Measurements from ENCODE around the gene MBD1. TPM values are rescaled to one million over a fixed set of nuclear protein-coding genes. Genes with fewer than 3 reads are reported as not detected.

MBD1 gene
- polyA plus RNA-seq, 1 of the 3 experiments (the other 2 are of a cell fraction): 72.3 TPM

DNA sequence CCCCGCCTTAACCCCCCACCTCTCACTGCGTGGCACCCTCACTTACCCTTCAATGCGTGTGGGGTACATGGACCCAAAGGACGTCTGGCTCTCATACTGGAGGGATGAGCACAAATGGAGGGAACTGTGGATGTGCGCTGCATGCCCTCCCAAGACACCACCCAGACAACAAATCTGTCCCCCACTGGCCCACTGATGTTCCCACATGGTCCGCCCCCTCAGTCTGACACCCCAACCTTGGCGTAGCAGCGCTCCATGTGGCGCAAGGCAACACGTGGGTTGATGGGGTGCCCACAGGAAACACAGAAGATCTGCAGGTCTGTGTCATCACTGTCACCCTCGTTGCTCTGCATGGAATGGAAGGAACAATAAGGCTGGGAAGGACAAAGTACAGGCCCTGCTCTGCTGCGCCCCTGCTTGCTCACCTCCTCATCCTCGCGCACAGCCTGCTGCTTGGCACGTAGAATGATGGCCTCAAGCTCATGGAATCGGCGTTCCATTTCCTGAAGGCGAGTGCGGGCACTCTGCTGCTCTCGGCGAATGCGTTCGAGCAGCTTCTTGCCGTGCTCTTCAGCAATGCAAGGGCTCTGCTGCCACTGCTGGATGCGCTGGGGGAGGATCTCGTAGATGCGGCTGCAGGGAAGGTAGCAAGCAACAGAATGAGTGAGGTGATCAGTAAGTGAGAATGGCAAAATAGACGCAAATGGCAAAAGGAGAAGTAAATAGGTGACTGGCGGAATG, 2.3 kb upstream of the MBD1 start:
- H3K9me3 ChIP-seq: no peaks in the 10 kb centered on the region
- peaks cover 4% of the 10 kb centered on the region for H3F3A ChIP-seq (replicated peaks; ENCODE audit: insufficient read depth)
- H4K20me1 ChIP-seq (ENCODE audit: insufficient read depth): 0 out of 2 replicates have a peak, but pooled peaks cover 6% of the 10 kb centered on the region
- no peak overlapping the region for H3K4me3 ChIP-seq (ENCODE audit: low read depth in 2 of 2, low read length in 1 of 2)
- no peak overlapping the region for H2AFZ ChIP-seq (ENCODE audit: low read depth)
- H3K9me2 ChIP-seq: no peaks in the 10 kb centered on the region
- peaks cover 21 to 52% of the 10 kb centered on the region in 2 experiments for H3K36me3 ChIP-seq (replicated peaks in 1 of 2; ENCODE audit: control insufficient read depth in 1 of 2, insufficient read depth in 2 of 2, low read length in 1 of 2)
- no peak for DNase-seq
- ChIA-PET POLR2A (no interaction called here), CTCF (interaction anchor here (4.6 kb wide), 1 partner anchor 73 kb away, joined by 23 read pairs; no protein-coding TSS in a partner anchor)
- TF ChIP-seq RAD21 (IDR thresholded peaks at IDR 0.05; ENCODE audit: low read length) (no peak), FOXM1 (IDR thresholded peaks at IDR 0.05; ENCODE audit: low read depth) (no peak), FOSL2 (IDR thresholded peaks at IDR 0.05; ENCODE audit: borderline replicate concordance, low read depth) (no peak), RXRA (IDR thresholded peaks at IDR 0.05; ENCODE audit: borderline replicate concordance, low read depth) (no peak), NRF1 (IDR thresholded peaks at IDR 0.05; ENCODE audit: low read depth, low read length) (no peak), TAF1 (IDR thresholded peaks at IDR 0.05; ENCODE audit: borderline replicate concordance, low read depth, low read length) (no peak), TEAD4 (IDR thresholded peaks at IDR 0.05; ENCODE audit: borderline replicate concordance, insufficient read depth) (no peak), SMC3 (IDR thresholded peaks at IDR 0.05; ENCODE audit: low read depth, low read length) (no peak), YY1 (IDR thresholded peaks at IDR 0.05; ENCODE audit: low read depth) (no peak), JUND (IDR thresholded peaks at IDR 0.05) (no peak), POLR2AphosphoS5 (IDR thresholded peaks at IDR 0.05; ENCODE audit: low read depth, low read length) (no peak), MXI1 (IDR thresholded peaks at IDR 0.05; ENCODE audit: low read depth, low read length) (no peak)
- TF ChIP-seq, protein P1, sequence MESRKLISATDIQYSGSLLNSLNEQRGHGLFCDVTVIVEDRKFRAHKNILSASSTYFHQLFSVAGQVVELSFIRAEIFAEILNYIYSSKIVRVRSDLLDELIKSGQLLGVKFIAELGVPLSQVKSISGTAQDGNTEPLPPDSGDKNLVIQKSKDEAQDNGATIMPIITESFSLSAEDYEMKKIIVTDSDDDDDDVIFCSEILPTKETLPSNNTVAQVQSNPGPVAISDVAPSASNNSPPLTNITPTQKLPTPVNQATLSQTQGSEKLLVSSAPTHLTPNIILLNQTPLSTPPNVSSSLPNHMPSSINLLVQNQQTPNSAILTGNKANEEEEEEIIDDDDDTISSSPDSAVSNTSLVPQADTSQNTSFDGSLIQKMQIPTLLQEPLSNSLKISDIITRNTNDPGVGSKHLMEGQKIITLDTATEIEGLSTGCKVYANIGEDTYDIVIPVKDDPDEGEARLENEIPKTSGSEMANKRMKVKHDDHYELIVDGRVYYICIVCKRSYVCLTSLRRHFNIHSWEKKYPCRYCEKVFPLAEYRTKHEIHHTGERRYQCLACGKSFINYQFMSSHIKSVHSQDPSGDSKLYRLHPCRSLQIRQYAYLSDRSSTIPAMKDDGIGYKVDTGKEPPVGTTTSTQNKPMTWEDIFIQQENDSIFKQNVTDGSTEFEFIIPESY (IDR thresholded peaks at IDR 0.05; ENCODE audit: borderline replicate concordance, low read depth): no peak
- TF ChIP-seq, protein P2, sequence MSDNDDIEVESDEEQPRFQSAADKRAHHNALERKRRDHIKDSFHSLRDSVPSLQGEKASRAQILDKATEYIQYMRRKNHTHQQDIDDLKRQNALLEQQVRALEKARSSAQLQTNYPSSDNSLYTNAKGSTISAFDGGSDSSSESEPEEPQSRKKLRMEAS (IDR thresholded peaks at IDR 0.05; ENCODE audit: low read depth): no peak
- no peaks in the 10 kb centered on the region for H3K27me3 ChIP-seq (ENCODE audit: insufficient read depth)
- H3K79me2 ChIP-seq (ENCODE audit: insufficient read depth): peaks cover 42% of the 10 kb centered on the region
- peaks cover 14 to 31% of the 10 kb centered on the region in 2 experiments; a peak in 3 of 4 replicates for H3K4me1 ChIP-seq (ENCODE audit: control insufficient read depth in 1 of 2, insufficient read depth in 2 of 2, low read depth in 1 of 2, low read length in 1 of 2)
- no peak overlapping the region for H3K27ac ChIP-seq (ENCODE audit: low read depth in 2 of 2, low read length in 1 of 2)
- WGBS (ENCODE audit: low lambda C conversion rate): 94% methylated on average over 20 of the region's 29 CpGs
- H3K4me2 ChIP-seq: no peak overlapping the region
- no peak overlapping the region for H3K9ac ChIP-seq

Measured in SK-N-SH (cell line).